Measurements from ENCODE around the gene MORN1. TPM values are rescaled to one million over a fixed set of nuclear protein-coding genes. Genes with fewer than 3 reads are reported as not detected.

MORN1 gene
- total and polyA plus RNA-seq, 2 of the 8 experiments (the other 6 are each of a cell fraction or from before 2014, with no cell fraction given) = 5.0 to 9.1 TPM

GRCh38 chr1:2419416-2419815, 28.1 kb upstream of the MORN1 start (continued):
- no peak for TF ChIP-seq CHD7 (IDR thresholded peaks at IDR 0.05; ENCODE audit: insufficient replicate concordance, low read length)
- no peak for TF ChIP-seq MAFK (IDR thresholded peaks at IDR 0.05; ENCODE audit: low read depth, low read length)
- TF ChIP-seq CBX8 (IDR thresholded peaks at IDR 0.05; ENCODE audit: borderline replicate concordance, low read depth, low read length) = no peak
- TF ChIP-seq GTF2F1 (IDR thresholded peaks at IDR 0.05; ENCODE audit: borderline replicate concordance, low read depth, low read length) = no peak
- TF ChIP-seq CEBPB (IDR thresholded peaks at IDR 0.05; ENCODE audit: low read depth, low read length) = no peak
- no peak for TF ChIP-seq NANOG (IDR thresholded peaks at IDR 0.05; ENCODE audit: insufficient read depth, low read depth, low read length, poor library complexity, severe bottlenecking)
- no peak for TF ChIP-seq HDAC2 (IDR thresholded peaks at IDR 0.05; ENCODE audit: borderline replicate concordance in 1 of 2, low read depth in 2 of 2, low read length in 2 of 2)
- no peak for TF ChIP-seq TAF7 (optimal IDR thresholded peaks at IDR 0.05; ENCODE audit: borderline replicate concordance, low read depth, low read length)
- TF ChIP-seq PHF8 (conservative IDR thresholded peaks at IDR 0.05; ENCODE audit: low read depth, low read length) = no peak
- TF ChIP-seq TEAD4 (IDR thresholded peaks at IDR 0.05; ENCODE audit: low read depth, low read length) = no peak

All from H1 (cell line).